Body of pancreas (tissue), 4 donors: ENCODE measurements around the gene CD80.

ENCODE experiments used
- POLR2A ChIP-seq, 3 donors: fragments of 450-650 bp; IDR thresholded peaks; one replicate each; pipeline ENCODE4 v1.6.1; 2016; ENCODE audit warnings: antibody characterized with exemption in 3 of 3, mild to moderate bottlenecking in 2 of 3
- TF ChIP-seq, protein P1 (sequence below), 7 experiments: fragments of 450-650 bp in 4 of 7; fragments of 200-600 bp in 3 of 7; sonication (generic) in 3 of 7; IDR thresholded peaks; one replicate each; pipeline ENCODE4 v1.5.1; 2016 to 2019; ENCODE audit warnings: antibody characterized with exemption in 7 of 7

DNA sequence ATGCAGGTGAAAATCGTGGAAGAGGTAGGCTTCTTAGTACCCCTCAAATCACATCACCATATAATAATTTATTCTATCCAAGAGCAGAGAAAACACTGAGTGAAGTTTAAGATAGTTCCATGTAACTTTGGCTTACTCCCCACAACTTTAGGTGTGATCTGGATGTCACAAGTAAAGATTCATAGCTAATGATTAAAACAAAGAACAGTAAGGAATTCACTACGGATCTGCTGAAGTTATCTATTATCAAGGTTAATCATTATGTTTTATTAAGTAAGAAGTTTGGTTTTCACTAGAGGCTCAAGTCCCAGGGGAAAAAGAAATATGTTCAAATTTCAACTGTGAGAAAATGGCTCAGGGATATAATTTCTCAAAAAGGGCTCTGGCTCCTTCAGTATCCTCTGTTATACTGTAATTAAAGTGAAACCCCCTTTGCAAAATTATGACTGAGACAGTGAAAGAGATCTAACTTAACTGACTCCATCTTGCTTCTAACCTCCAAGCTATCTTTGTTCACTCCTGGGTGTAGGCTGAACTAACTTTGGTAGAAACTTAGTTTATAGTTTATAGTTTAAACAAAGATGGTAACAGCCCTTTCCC, 17.1 kb downstream of the CD80 start:
- TF ChIP-seq, protein P1, sequence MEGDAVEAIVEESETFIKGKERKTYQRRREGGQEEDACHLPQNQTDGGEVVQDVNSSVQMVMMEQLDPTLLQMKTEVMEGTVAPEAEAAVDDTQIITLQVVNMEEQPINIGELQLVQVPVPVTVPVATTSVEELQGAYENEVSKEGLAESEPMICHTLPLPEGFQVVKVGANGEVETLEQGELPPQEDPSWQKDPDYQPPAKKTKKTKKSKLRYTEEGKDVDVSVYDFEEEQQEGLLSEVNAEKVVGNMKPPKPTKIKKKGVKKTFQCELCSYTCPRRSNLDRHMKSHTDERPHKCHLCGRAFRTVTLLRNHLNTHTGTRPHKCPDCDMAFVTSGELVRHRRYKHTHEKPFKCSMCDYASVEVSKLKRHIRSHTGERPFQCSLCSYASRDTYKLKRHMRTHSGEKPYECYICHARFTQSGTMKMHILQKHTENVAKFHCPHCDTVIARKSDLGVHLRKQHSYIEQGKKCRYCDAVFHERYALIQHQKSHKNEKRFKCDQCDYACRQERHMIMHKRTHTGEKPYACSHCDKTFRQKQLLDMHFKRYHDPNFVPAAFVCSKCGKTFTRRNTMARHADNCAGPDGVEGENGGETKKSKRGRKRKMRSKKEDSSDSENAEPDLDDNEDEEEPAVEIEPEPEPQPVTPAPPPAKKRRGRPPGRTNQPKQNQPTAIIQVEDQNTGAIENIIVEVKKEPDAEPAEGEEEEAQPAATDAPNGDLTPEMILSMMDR (IDR thresholded peaks at IDR 0.05) = no peak
- no peak for TF ChIP-seq POLR2A (IDR thresholded peaks at IDR 0.05)
